ENCODE measurements around the gene PHACTR2.

DNA sequence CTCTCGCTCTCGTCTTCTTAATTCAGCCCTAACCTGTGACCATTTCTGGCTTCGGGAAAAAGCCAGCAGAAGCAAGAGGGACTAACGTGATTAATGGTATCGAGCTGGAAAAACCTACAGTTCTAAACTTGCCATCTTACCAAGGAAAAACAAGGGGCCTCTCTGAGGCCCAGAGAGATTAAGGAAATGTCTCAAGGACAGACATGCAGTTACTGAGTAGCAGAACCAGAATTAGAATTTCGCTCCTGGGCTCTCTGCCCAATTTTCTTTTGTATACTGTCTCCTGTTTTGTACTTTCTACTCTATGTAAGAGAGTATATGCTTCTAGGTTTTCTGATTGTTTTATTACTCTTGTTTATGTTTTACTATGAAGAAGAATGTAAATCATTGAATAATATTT is 97.6 kb downstream of the PHACTR2 start:
- TF ChIP-seq, protein P1, sequence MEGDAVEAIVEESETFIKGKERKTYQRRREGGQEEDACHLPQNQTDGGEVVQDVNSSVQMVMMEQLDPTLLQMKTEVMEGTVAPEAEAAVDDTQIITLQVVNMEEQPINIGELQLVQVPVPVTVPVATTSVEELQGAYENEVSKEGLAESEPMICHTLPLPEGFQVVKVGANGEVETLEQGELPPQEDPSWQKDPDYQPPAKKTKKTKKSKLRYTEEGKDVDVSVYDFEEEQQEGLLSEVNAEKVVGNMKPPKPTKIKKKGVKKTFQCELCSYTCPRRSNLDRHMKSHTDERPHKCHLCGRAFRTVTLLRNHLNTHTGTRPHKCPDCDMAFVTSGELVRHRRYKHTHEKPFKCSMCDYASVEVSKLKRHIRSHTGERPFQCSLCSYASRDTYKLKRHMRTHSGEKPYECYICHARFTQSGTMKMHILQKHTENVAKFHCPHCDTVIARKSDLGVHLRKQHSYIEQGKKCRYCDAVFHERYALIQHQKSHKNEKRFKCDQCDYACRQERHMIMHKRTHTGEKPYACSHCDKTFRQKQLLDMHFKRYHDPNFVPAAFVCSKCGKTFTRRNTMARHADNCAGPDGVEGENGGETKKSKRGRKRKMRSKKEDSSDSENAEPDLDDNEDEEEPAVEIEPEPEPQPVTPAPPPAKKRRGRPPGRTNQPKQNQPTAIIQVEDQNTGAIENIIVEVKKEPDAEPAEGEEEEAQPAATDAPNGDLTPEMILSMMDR (IDR thresholded peaks at IDR 0.05; ENCODE audit: borderline replicate concordance, extremely low read depth, low read length, poor library complexity, severe bottlenecking), result no peak
- TF ChIP-seq EZH2 (IDR thresholded peaks at IDR 0.05; ENCODE audit: borderline replicate concordance, low read depth, low read length, severe bottlenecking), result no peak
